ENCODE measurements around the gene STX2.

DNA sequence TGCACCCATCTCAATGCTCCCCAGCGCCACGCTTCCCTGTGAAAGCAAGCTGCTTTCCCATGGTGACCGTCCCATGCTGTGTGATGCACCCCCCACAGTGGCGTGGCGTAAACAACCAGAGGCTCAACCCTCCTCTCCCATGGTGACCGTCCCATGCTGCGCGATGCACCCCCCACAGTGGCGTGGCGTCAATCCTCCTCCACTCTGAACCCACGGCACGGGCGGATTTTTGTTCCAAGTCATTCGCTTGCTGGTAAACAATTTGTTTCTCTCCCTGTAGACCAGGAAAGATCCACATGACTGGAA, 8.9 kb downstream of the STX2 start:
- TF ChIP-seq POLR2A (IDR thresholded peaks at IDR 0.05; ENCODE audit: low read depth, low read length): no peak
- TF ChIP-seq, protein P1, sequence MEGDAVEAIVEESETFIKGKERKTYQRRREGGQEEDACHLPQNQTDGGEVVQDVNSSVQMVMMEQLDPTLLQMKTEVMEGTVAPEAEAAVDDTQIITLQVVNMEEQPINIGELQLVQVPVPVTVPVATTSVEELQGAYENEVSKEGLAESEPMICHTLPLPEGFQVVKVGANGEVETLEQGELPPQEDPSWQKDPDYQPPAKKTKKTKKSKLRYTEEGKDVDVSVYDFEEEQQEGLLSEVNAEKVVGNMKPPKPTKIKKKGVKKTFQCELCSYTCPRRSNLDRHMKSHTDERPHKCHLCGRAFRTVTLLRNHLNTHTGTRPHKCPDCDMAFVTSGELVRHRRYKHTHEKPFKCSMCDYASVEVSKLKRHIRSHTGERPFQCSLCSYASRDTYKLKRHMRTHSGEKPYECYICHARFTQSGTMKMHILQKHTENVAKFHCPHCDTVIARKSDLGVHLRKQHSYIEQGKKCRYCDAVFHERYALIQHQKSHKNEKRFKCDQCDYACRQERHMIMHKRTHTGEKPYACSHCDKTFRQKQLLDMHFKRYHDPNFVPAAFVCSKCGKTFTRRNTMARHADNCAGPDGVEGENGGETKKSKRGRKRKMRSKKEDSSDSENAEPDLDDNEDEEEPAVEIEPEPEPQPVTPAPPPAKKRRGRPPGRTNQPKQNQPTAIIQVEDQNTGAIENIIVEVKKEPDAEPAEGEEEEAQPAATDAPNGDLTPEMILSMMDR (IDR thresholded peaks at IDR 0.05; ENCODE audit: extremely low read depth in 1 of 2, insufficient read depth in 1 of 2, low read depth in 1 of 2, low read length in 2 of 2): no peak
- TF ChIP-seq, protein P2, sequence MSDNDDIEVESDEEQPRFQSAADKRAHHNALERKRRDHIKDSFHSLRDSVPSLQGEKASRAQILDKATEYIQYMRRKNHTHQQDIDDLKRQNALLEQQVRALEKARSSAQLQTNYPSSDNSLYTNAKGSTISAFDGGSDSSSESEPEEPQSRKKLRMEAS (IDR thresholded peaks at IDR 0.05; ENCODE audit: insufficient read depth, insufficient read length): no peak
- TF ChIP-seq JUN (IDR thresholded peaks at IDR 0.05; ENCODE audit: borderline replicate concordance, insufficient read depth, insufficient read length, low read depth): no peak
- no peak for TF ChIP-seq MYC (IDR thresholded peaks at IDR 0.05; ENCODE audit: low read depth, low read length)
- TF ChIP-seq GATA2 (IDR thresholded peaks at IDR 0.05; ENCODE audit: insufficient read depth, insufficient read length, low read depth, low read length): no peak
- TF ChIP-seq FOS (IDR thresholded peaks at IDR 0.05; ENCODE audit: borderline replicate concordance, insufficient read depth, low read length): no peak
